Transverse colon (tissue), 4 donors: ENCODE data around the gene HS1BP3.

Source experiments
- EP300 ChIP-seq: sonication (generic); formaldehyde crosslinking; IDR thresholded peaks from one replicate; pipeline ENCODE4 v1.6.1; 2017; ENCODE audit warnings: antibody characterized with exemption, low read depth
- POLR2A ChIP-seq: fragments of 450-650 bp; IDR thresholded peaks from one replicate; pipeline ENCODE4 v1.6.1; 2016; ENCODE audit warnings: antibody characterized with exemption, mild to moderate bottlenecking, moderate library complexity
- POLR2AphosphoS5 ChIP-seq, 3 donors: sonication (generic); formaldehyde crosslinking; IDR thresholded peaks; one replicate each; pipeline ENCODE4 v1.6.1; 2016; ENCODE audit warnings: antibody characterized with exemption in 3 of 3
- TF ChIP-seq, protein P1 (sequence below), 5 experiments: fragments of 200-600 bp in 3 of 5; fragments of 450-650 bp in 2 of 5; sonication (generic) in 3 of 5; IDR thresholded peaks; 1 replicate in 2 of 5; 2 replicates in 3 of 5; pipeline ENCODE4 v1.5.1; 2016 to 2017; ENCODE audit warnings: antibody characterized with exemption in 5 of 5, inconsistent platforms in 3 of 5, mild to moderate bottlenecking in 2 of 5, moderate library complexity in 1 of 5

DNA sequence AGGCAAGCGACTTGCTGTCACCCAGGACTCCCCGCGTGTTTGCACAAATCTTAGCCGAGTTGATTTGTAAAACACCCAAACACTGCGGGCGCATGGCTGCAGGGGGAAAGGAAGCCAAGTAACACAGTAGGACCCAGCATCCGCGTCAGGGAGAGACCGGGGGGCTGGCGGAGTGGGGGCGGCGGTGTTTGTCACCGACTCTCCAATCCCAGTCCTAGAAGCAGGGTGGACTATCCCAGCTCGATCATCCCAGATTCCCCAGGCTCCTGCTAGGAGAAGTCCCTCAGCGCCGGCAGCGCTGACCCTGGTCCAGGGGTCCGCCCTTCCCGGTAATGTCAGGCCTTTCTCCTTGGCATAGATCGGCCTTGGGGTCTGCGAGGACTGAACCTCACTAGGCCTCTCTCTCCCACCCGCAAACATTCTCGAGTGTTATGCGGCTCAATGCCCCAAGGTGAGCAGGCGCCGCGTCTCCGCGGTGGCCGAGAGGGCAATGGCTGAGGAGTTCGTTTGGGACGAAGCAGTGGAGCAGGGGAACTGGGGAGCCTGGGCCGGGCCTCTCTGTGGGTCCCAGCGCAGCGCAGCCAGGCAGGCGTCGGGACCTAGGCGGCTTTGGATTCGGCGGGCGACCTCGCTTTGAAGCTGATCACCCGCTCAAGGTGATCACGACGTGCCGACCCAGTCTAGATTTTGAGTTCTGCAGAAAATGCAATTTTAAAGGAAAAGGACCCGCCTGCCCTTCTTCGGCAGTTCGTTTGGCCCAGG is 14.5 kb upstream of the HS1BP3 start:
- TF ChIP-seq POLR2A (no peak), EP300 (no peak), POLR2AphosphoS5 (IDR thresholded peaks at IDR 0.05) (no peak)
- TF ChIP-seq, protein P1, sequence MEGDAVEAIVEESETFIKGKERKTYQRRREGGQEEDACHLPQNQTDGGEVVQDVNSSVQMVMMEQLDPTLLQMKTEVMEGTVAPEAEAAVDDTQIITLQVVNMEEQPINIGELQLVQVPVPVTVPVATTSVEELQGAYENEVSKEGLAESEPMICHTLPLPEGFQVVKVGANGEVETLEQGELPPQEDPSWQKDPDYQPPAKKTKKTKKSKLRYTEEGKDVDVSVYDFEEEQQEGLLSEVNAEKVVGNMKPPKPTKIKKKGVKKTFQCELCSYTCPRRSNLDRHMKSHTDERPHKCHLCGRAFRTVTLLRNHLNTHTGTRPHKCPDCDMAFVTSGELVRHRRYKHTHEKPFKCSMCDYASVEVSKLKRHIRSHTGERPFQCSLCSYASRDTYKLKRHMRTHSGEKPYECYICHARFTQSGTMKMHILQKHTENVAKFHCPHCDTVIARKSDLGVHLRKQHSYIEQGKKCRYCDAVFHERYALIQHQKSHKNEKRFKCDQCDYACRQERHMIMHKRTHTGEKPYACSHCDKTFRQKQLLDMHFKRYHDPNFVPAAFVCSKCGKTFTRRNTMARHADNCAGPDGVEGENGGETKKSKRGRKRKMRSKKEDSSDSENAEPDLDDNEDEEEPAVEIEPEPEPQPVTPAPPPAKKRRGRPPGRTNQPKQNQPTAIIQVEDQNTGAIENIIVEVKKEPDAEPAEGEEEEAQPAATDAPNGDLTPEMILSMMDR (IDR thresholded peaks at IDR 0.05): no peak
